ENCODE results near the gene GRIN2C. TPM values are rescaled to one million over a fixed set of nuclear protein-coding genes. Genes with fewer than 3 reads are reported as not detected.

The GRIN2C gene
- total and polyA plus RNA-seq, 2 donors (not counting 3 experiments of a cell fraction or from before 2014, with no cell fraction given), result 0.04 to 0.60 TPM

DNA sequence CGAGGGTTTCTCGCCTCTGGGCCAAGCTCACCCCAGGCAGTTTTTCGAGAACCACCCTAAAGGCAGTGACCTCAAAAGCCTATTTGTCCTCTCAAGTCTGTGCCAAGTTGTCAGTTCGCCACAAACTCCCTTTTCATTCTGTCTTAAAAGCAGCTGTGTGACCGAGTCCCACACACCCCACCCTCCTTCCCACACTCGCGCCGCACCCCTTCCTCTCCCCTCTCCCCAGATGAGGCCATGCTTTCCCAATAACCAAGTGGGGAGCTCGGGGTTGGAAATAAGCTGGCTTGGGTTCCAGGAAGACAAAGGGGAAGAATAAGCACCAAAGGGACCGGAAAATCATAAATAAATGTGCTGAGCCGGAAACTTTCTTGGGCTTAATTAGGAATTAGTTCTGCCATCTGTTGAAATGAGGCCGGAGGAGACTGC is 36.7 kb downstream of the GRIN2C start:
- Histone ChIP-seq H3K9me1 (replicated peaks; ENCODE audit: control insufficient read depth, extremely low read depth, insufficient read depth, low read length) (no peaks in the 10 kb centered on the region), H2AFZ (ENCODE audit: low read depth, low read length) (no peak overlapping the region), H4K20me1 (replicated peaks; ENCODE audit: control insufficient read depth, extremely low read depth, insufficient read depth, low read length) (no peaks in the 10 kb centered on the region), H3K27me3 (ENCODE audit: control insufficient read depth in 2 of 2, insufficient read depth in 2 of 2, low read length in 2 of 2) (no peaks in the 10 kb centered on the region), H3K79me2 (ENCODE audit: control insufficient read depth, insufficient read depth, low read length) (no peaks in the 10 kb centered on the region), H3K9me3 (replicated peaks; ENCODE audit: control insufficient read depth, insufficient read depth, low read length) (no peaks in the 10 kb centered on the region), H3K4me1 (ENCODE audit: control insufficient read depth, extremely low read depth, insufficient read depth, low read length) (peaks cover 13% of the 10 kb centered on the region), H3K4me3 (replicated peaks in 1 of 3; ENCODE audit: insufficient read depth in 1 of 3, low read depth in 1 of 3, low read length in 3 of 3) (no peak overlapping the region), H3K9ac (replicated peaks; ENCODE audit: extremely low read depth, insufficient read depth, low read length) (no peak overlapping the region), H3K36me3 (ENCODE audit: control insufficient read depth in 2 of 2, extremely low read depth in 1 of 2, insufficient read depth in 2 of 2, low read length in 2 of 2) (peaks cover 0 to 11% of the 10 kb centered on the region in 2 experiments), H3K27ac (ENCODE audit: insufficient read depth, low read depth, low read length) (no peak overlapping the region), H3K4me2 (ENCODE audit: insufficient read depth, low read length) (no peak overlapping the region)
- FAIRE-seq, result no peak
- BruUV-seq (replicated peaks), result no TSS peak
- dilution Hi-C loops (cut with MboI; ENCODE audit: extremely low pct_ligation_motif_present, low sequenced_read_pairs), result no loop called here
- DNase-seq (ENCODE audit: low read depth, low spot score), result no peak
- intact Hi-C loops (cut with micrococcal nuclease), result no loop called here
- CTCF ChIA-PET, result interaction anchor here (0.5 to 1.4 kb wide), 4 partner anchors 7 to 40 kb away, joined by 3 to 4 read pairs (median 4); partner anchors contain the start of gene GRIN2C
- no peak for TF ChIP-seq POLR2A (IDR thresholded peaks at IDR 0.05; ENCODE audit: low read depth, low read length)
- no peak for TF ChIP-seq EZH2 (IDR thresholded peaks at IDR 0.05; ENCODE audit: borderline replicate concordance, low read depth, low read length, severe bottlenecking)
- TF ChIP-seq POLR2AphosphoS5 (IDR thresholded peaks at IDR 0.05; ENCODE audit: insufficient read depth, low read depth, low read length), result no peak
- TF ChIP-seq MAX (IDR thresholded peaks at IDR 0.05; ENCODE audit: insufficient read depth, insufficient read length), result no peak
- TF ChIP-seq GATA2 (IDR thresholded peaks at IDR 0.05; ENCODE audit: insufficient read depth, insufficient read length, low read depth, low read length), result no peak
- no peak for TF ChIP-seq MYC (IDR thresholded peaks at IDR 0.05; ENCODE audit: low read depth, low read length)
- no peak for TF ChIP-seq CTCF (IDR thresholded peaks at IDR 0.05; ENCODE audit: extremely low read depth in 1 of 2, insufficient read depth in 1 of 2, low read depth in 1 of 2, low read length in 2 of 2)
- TF ChIP-seq JUN (IDR thresholded peaks at IDR 0.05; ENCODE audit: borderline replicate concordance, insufficient read depth, insufficient read length, low read depth), result no peak
- TF ChIP-seq FOS (IDR thresholded peaks at IDR 0.05; ENCODE audit: borderline replicate concordance, insufficient read depth, low read length), result no peak
- POLR2A ChIA-PET, result no interaction called here
